Nephron (organoid): ENCODE data around the gene HSD17B8.

Experiments
- H3K27ac Mint-ChIP-seq, 3 experiments: 2 replicates each; pipeline ENCODE4 v1.8.0; 2020; ENCODE audit warnings: mixed read lengths in 3 of 3, mild to moderate bottlenecking in 2 of 3, moderate library complexity in 1 of 3
- H3K27me3 Mint-ChIP-seq: 2 replicates; pipeline ENCODE4 v1.8.0; 2021; ENCODE audit warnings: low read depth, mild to moderate bottlenecking, moderate library complexity, mixed read lengths
- H3K36me3 Mint-ChIP-seq: 2 replicates; pipeline ENCODE4 v1.8.0; 2020; ENCODE audit warnings: low read depth, mixed read lengths
- H3K4me1 Mint-ChIP-seq: 2 replicates; pipeline ENCODE4 v1.8.0; 2020; ENCODE audit warnings: mixed read lengths
- H3K4me3 Mint-ChIP-seq, 3 experiments: 2 replicates each; pipeline ENCODE4 v1.8.0; 2020; ENCODE audit warnings: mild to moderate bottlenecking in 3 of 3, mixed read lengths in 3 of 3, moderate library complexity in 2 of 3
- H3K9me3 Mint-ChIP-seq: 2 replicates; pipeline ENCODE4 v1.8.0; 2020; ENCODE audit warnings: mixed read lengths
- TF ChIP-seq, protein P1 (sequence below), 3 experiments: fragments of 200-600 bp; sonication (generic); IDR thresholded peaks; one replicate each; pipeline ENCODE4 v1.5.0; 2021; ENCODE audit warnings: antibody characterized with exemption in 3 of 3; ENCODE audit not compliant: unreplicated experiment in 3 of 3

Gene HSD17B8

DNA sequence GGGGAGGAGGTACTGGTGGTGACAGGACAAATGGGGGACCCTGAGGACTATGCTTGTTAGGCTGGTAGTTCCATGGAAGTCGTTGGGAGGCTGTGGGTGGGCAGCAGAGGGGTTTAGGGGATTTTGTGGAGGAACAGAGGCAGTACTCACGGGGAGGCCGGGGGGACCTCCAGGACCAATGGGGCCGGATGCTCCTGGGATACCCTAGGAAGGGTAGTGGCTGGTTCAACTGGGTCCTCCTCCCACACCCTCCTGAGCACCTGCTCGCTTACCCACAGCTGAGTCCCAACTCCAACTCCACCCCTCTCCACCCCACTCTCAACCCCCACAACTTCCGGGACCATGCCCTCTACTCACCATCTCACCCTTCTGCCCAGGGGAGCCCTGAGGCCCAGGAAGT lies 38.1 kb upstream of the HSD17B8 start:
- no peaks in the 10 kb centered on the region for H3K9me3 Mint-ChIP-seq
- H3K27ac Mint-ChIP-seq = no peak overlapping the region
- peaks cover 18% of the 10 kb centered on the region for H3K27me3 Mint-ChIP-seq
- TF ChIP-seq, protein P1, sequence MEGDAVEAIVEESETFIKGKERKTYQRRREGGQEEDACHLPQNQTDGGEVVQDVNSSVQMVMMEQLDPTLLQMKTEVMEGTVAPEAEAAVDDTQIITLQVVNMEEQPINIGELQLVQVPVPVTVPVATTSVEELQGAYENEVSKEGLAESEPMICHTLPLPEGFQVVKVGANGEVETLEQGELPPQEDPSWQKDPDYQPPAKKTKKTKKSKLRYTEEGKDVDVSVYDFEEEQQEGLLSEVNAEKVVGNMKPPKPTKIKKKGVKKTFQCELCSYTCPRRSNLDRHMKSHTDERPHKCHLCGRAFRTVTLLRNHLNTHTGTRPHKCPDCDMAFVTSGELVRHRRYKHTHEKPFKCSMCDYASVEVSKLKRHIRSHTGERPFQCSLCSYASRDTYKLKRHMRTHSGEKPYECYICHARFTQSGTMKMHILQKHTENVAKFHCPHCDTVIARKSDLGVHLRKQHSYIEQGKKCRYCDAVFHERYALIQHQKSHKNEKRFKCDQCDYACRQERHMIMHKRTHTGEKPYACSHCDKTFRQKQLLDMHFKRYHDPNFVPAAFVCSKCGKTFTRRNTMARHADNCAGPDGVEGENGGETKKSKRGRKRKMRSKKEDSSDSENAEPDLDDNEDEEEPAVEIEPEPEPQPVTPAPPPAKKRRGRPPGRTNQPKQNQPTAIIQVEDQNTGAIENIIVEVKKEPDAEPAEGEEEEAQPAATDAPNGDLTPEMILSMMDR (IDR thresholded peaks at IDR 0.05; ENCODE audit: unreplicated experiment in 3 of 3) = no peak
- H3K4me1 Mint-ChIP-seq = peaks cover 1% of the 10 kb centered on the region
- no peak overlapping the region for H3K4me3 Mint-ChIP-seq
- no peaks in the 10 kb centered on the region for H3K36me3 Mint-ChIP-seq

DNA sequence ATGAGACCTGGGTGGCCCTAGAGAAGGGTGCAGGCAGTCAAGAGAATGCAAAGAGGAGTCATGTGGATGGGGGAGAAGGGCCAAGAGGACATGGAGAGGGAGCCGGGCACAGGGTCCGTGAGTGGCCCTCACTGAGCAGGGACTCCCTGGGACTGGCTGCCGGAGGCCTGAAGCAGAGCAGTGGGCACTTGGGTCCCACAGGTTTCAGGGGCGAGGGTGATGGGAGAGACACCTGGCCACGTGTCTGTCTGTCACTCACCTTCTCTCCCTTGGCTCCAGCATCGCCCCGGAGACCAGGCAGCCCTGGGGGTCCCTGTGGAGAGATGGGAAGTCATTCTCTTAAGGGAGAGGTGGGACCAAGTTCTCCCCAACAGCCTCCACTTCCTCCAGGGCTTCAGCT lies 37.6 kb upstream of the HSD17B8 start:
- H3K27ac Mint-ChIP-seq = no peak overlapping the region
- no peak overlapping the region for H3K4me3 Mint-ChIP-seq
- H3K36me3 Mint-ChIP-seq = no peaks in the 10 kb centered on the region
- peaks cover 16% of the 10 kb centered on the region for H3K27me3 Mint-ChIP-seq
- TF ChIP-seq, protein P1 (IDR thresholded peaks at IDR 0.05; ENCODE audit: unreplicated experiment in 3 of 3) = no peak
- H3K4me1 Mint-ChIP-seq = no peaks in the 10 kb centered on the region
- H3K9me3 Mint-ChIP-seq = no peaks in the 10 kb centered on the region

DNA sequence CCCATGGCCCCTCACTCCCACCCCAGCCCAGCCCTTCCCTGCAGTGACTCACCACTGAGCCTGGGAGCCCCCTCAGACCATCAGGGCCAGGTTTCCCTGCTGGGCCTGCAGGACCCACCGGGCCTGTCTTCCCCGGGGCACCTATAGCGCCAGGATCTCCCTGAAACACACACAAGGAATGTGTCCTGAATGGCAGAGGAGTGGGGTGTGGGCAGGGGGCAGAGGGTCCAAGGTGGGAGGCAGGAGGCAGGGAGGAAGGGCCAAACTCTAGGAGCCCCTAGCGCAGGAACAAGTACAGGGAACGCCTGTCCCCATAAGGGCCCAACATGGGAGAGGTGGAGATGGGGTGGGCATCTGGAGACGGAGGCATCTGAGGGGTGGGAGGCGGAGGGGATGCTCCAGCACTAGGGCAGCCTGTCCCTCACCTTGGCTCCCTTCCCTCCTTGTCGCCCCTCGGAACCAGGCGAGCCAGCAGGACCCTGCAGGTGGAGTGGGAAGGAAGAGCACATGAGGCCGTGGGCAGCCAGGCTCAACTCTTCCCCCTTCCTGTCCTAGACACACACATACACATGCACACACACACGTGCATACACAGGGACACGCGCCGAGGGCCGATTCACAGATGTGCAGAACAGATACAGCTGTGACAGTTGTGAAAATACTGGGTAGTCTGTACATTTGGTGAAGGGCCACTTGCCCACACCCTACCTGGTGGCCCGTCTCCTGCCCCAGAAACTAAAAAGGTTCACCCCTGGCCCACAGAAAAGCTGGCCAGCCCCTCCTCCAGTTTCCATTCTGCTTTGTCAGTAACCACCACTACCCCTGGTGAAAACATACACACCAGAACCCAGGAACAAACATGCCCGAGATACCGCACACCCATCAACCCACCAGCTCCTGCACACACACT lies 36.8 kb upstream of the HSD17B8 start:
- Mint-ChIP-seq H3K4me1 (no peaks in the 10 kb centered on the region), H3K4me3 (no peak overlapping the region), H3K9me3 (no peaks in the 10 kb centered on the region), H3K27ac (no peak overlapping the region), H3K27me3 (peaks cover 15% of the 10 kb centered on the region), H3K36me3 (no peaks in the 10 kb centered on the region)
- TF ChIP-seq, protein P1 (IDR thresholded peaks at IDR 0.05; ENCODE audit: unreplicated experiment in 3 of 3) = no peak

DNA sequence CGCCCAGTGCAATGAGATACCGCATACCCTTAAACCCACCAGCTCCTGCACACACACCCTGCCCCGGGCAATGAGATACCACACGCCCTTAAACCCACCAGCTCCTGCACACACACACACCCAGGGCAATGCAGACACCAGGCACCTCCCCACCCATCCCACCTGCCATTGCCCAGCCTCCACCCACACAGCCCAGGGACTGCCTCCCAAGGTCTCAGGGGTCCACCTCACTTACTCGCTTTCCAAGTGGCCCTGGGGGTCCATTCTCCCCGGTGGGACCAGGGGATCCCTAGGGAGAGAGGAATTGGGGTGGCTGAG lies 36.2 kb upstream of the HSD17B8 start:
- Mint-ChIP-seq H3K4me3 (no peak overlapping the region), H3K9me3 (no peaks in the 10 kb centered on the region), H3K27ac (no peak overlapping the region), H3K4me1 (no peaks in the 10 kb centered on the region), H3K36me3 (no peaks in the 10 kb centered on the region), H3K27me3 (peaks cover 17% of the 10 kb centered on the region)
- TF ChIP-seq, protein P1 (IDR thresholded peaks at IDR 0.05; ENCODE audit: unreplicated experiment in 3 of 3) = no peak

DNA sequence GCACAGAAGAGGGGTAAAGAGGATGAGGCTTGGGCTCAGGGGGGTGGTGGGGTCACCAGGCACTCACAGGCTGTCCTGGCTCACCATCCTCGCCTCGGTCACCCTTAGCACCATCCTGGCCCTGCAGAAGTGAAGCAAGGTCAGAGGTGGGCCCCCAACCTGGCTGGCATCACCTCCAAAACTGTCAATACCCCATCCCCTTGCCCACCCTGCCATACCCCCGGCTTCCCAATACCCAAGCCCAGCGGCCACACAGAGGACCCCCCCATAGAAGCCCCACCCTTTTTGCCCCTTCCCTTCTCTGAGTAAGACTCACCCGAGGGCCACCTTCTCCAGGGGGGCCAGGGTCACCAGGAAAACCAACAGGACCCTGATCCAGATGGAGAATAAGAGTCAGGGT lies 35.8 kb upstream of the HSD17B8 start:
- Mint-ChIP-seq H3K9me3 (no peaks in the 10 kb centered on the region), H3K4me1 (no peaks in the 10 kb centered on the region), H3K4me3 (no peak overlapping the region), H3K36me3 (no peaks in the 10 kb centered on the region), H3K27ac (no peak overlapping the region), H3K27me3 (peaks cover 17% of the 10 kb centered on the region)
- TF ChIP-seq, protein P1 (IDR thresholded peaks at IDR 0.05; ENCODE audit: unreplicated experiment in 3 of 3) = no peak
